HepG2 (cell line): ENCODE results near the gene UBXN2A. TPM values are rescaled to one million over a fixed set of nuclear protein-coding genes. Genes with fewer than 3 reads are reported as not detected.
A peak's percentile ranks its signal among the peaks of the same experiment; 100 is the strongest.

Experiments used
- AFF4 ChIP-seq: sonication (generic); formaldehyde crosslinking; IDR thresholded peaks from 2 replicates; pipeline ENCODE4 v1.4.0; 2020; ENCODE audit warnings: missing genetic modification reagents
- ARID3A ChIP-seq: IDR thresholded peaks from 2 replicates; pipeline ENCODE4 v1.6.1; 2012; ENCODE audit warnings: low read depth, low read length, improper control_type of control experiment
- EHMT2 ChIP-seq: fragments of 200-600 bp; sonication (generic); IDR thresholded peaks from 2 replicates; pipeline ENCODE4 v1.7.0; 2017; ENCODE audit warnings: antibody characterized with exemption, low read depth, low read length, borderline replicate concordance
- GMEB1 ChIP-seq: sonication (generic); formaldehyde crosslinking; IDR thresholded peaks from 2 replicates; pipeline ENCODE4 v1.5.1; 2020; ENCODE audit warnings: missing genetic modification reagents, mild to moderate bottlenecking, borderline replicate concordance
- JDP2 ChIP-seq: sonication (generic); formaldehyde crosslinking; IDR thresholded peaks from 2 replicates; pipeline ENCODE4 v1.8.1; 2022; ENCODE audit warnings: missing genetic modification reagents, borderline replicate concordance
- JUND ChIP-seq: sonication (generic); formaldehyde crosslinking; IDR thresholded peaks from 2 replicates; pipeline ENCODE4 v1.8.0; 2022; ENCODE audit warnings: mild to moderate bottlenecking, missing genetic modification reagents
- NR3C1 ChIP-seq: sonication (generic); formaldehyde crosslinking; IDR thresholded peaks from 2 replicates; pipeline ENCODE4 v1.4.0; 2020; ENCODE audit warnings: missing genetic modification reagents
- ZNF550 ChIP-seq: sonication (generic); formaldehyde crosslinking; IDR thresholded peaks from 2 replicates; pipeline ENCODE4 v1.4.0; 2020; ENCODE audit warnings: mild to moderate bottlenecking, missing genetic modification reagents, borderline replicate concordance
- polyA plus RNA-seq, 8 experiments: library from polyadenylated mRNA; depleted of rRNA in 3 of 8; stranded (reverse) in 7 of 8; unstranded in 1 of 8; fragments of >200 nt; fragmentation: Illumina TruSeq in 4 of 8; extraction: Trizol in 4 of 8; gene quantifications; 2 replicates each; pipeline versions ENCODE4 v1.2.1 to v1.2.3, GENCODE V29; 2011 to 2016; ENCODE audit warnings: low read depth in 4 of 8, missing spikeins in 1 of 8, mixed read lengths in 1 of 8; ENCODE audit not compliant: insufficient read depth in 1 of 8
- total RNA-seq, 5 experiments: library from RNA; depleted of rRNA; stranded (reverse); fragments of >200 nt; fragmentation: Illumina TruSeq; extraction: Trizol; gene quantifications; 2 replicates each; pipeline ENCODE4 v1.2.3, GENCODE V29; 2016; ENCODE audit warnings: low read depth in 1 of 5
- TF ChIP-seq, protein P1 (sequence below): sonication (generic); formaldehyde crosslinking; conservative IDR thresholded peaks from 2 replicates; pipeline ENCODE4 v1.8.0; 2022; ENCODE audit warnings: missing genetic modification reagents
- TF ChIP-seq, protein P2 (sequence below): sonication (generic); formaldehyde crosslinking; IDR thresholded peaks from 2 replicates; pipeline ENCODE4 v1.4.0; 2020; ENCODE audit warnings: mild to moderate bottlenecking, missing genetic modification reagents, borderline replicate concordance
- TF ChIP-seq, protein P3 (sequence below): sonication (generic); formaldehyde crosslinking; IDR thresholded peaks from 2 replicates; pipeline ENCODE4 v1.4.0; 2020; ENCODE audit warnings: low read depth, missing genetic modification reagents

The UBXN2A gene
- total and polyA plus RNA-seq, 2 of the 13 experiments (the other 11 are each of a cell fraction or from before 2014, with no cell fraction given), result 8.3 to 20.9 TPM

DNA sequence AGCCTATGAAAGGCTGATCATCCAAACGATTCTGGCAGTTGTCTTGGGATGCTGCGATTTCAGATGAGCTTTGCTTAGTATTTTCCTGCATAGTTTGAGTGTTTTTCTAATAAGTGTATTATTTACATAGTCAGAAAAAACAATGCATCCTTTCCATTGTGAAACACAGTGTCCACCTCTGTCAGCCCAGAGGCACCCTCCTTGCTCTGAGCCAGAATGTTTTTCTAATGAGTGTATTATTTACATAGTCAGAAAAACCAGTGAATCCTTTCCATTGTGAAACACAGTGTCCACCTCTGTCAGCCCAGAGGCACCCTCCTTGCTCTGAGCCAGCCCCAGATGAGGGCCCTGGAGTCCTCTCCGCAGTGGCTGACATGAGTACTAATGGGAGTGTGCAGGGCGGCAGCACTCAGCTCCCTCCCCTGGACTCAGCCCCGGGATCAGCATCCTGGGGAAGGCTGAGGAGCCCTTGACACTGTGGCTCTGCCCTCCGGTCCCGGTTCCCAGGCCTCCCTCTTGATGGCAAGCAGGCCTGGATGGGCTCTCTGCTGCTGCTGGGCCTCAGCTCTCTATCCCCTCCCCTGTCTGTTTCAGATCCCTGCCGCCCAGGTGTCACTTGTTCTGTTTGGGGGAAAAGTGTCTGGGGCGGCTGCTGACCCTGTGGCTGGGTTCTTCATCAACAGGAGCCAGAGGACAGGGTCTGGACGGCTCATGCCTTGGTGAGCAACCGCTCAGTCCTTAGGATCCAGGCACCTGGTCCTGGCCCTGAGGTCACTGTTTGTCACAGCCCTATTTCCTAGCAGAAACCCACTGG lies 75.5 kb downstream of the UBXN2A start (continued):
- TF ChIP-seq, protein P1, sequence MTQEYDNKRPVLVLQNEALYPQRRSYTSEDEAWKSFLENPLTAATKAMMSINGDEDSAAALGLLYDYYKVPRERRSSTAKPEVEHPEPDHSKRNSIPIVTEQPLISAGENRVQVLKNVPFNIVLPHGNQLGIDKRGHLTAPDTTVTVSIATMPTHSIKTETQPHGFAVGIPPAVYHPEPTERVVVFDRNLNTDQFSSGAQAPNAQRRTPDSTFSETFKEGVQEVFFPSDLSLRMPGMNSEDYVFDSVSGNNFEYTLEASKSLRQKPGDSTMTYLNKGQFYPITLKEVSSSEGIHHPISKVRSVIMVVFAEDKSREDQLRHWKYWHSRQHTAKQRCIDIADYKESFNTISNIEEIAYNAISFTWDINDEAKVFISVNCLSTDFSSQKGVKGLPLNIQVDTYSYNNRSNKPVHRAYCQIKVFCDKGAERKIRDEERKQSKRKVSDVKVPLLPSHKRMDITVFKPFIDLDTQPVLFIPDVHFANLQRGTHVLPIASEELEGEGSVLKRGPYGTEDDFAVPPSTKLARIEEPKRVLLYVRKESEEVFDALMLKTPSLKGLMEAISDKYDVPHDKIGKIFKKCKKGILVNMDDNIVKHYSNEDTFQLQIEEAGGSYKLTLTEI (CRISPR knock-in tag), result no peak
- TF ChIP-seq, protein P2, sequence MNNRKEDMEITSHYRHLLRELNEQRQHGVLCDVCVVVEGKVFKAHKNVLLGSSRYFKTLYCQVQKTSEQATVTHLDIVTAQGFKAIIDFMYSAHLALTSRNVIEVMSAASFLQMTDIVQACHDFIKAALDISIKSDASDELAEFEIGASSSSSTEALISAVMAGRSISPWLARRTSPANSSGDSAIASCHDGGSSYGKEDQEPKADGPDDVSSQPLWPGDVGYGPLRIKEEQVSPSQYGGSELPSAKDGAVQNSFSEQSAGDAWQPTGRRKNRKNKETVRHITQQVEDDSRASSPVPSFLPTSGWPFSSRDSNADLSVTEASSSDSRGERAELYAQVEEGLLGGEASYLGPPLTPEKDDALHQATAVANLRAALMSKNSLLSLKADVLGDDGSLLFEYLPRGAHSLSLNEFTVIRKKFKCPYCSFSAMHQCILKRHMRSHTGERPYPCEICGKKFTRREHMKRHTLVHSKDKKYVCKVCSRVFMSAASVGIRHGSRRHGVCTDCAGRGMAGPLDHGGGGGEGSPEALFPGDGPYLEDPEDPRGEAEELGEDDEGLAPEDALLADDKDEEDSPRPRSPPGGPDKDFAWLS (CRISPR knock-in tag), result no peak
- TF ChIP-seq JDP2 (CRISPR knock-in tag), result no peak
- TF ChIP-seq ZNF550 (CRISPR knock-in tag), result no peak
- TF ChIP-seq ARID3A, result peak; percentile 67; the same call in 1 of the 2 replicates
- no peak for TF ChIP-seq EHMT2
- TF ChIP-seq JUND (CRISPR knock-in tag), result peak; percentile 95
- TF ChIP-seq NR3C1, result no peak
- peak; percentile 33; the same call in 1 of the 2 replicates for TF ChIP-seq GMEB1
- TF ChIP-seq AFF4 (CRISPR knock-in tag), result 0 out of 2 replicates have a peak, but pooled peaks have one; percentile 31
- TF ChIP-seq, protein P3, sequence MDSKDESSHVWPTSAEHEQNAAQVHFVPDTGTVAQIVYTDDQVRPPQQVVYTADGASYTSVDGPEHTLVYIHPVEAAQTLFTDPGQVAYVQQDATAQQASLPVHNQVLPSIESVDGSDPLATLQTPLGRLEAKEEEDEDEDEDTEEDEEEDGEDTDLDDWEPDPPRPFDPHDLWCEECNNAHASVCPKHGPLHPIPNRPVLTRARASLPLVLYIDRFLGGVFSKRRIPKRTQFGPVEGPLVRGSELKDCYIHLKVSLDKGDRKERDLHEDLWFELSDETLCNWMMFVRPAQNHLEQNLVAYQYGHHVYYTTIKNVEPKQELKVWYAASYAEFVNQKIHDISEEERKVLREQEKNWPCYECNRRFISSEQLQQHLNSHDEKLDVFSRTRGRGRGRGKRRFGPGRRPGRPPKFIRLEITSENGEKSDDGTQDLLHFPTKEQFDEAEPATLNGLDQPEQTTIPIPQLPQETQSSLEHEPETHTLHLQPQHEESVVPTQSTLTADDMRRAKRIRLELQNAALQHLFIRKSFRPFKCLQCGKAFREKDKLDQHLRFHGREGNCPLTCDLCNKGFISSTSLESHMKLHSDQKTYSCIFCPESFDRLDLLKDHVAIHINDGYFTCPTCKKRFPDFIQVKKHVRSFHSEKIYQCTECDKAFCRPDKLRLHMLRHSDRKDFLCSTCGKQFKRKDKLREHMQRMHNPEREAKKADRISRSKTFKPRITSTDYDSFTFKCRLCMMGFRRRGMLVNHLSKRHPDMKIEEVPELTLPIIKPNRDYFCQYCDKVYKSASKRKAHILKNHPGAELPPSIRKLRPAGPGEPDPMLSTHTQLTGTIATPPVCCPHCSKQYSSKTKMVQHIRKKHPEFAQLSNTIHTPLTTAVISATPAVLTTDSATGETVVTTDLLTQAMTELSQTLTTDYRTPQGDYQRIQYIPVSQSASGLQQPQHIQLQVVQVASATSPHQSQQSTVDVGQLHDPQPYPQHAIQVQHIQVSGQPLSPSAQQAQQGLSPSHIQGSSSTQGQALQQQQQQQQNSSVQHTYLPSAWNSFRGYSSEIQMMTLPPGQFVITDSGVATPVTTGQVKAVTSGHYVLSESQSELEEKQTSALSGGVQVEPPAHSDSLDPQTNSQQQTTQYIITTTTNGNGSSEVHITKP, result no peak; the same call in 1 of the 2 replicates
